KMS-11 (cell line): ENCODE results near the gene ASB14.
"Not testable (repeated sequence)": the region's sequence is repeated elsewhere in the genome, so short reads cannot be mapped to it uniquely, and the experiment has no call there.

Experiments
- H2AFZ ChIP-seq: fragments of 200-600 bp; sonication (generic); 2 replicates; pipeline ENCODE4 v1.6.1; 2016; ENCODE audit warnings: antibody characterized with exemption, mixed run types, low read depth
- H3K27ac ChIP-seq: fragments of 200-600 bp; sonication (generic); 2 replicates; pipeline ENCODE4 v1.6.1; 2016; ENCODE audit warnings: mild to moderate bottlenecking, mixed run types
- H3K27me3 ChIP-seq: fragments of 200-600 bp; sonication (generic); 2 replicates; pipeline ENCODE4 v1.6.1; 2017; ENCODE audit warnings: mild to moderate bottlenecking, low read depth, mixed run types, moderate library complexity; ENCODE audit not compliant: insufficient read depth
- H3K36me3 ChIP-seq: fragments of 200-600 bp; sonication (generic); 2 replicates; pipeline ENCODE4 v1.6.1; 2017; ENCODE audit warnings: mild to moderate bottlenecking, mixed run types; ENCODE audit not compliant: insufficient read depth
- H3K4me1 ChIP-seq: fragments of 200-600 bp; sonication (generic); 2 replicates; pipeline ENCODE4 v1.6.1; 2016; ENCODE audit warnings: mild to moderate bottlenecking, low read depth, mixed run types; ENCODE audit not compliant: poor library complexity, severe bottlenecking
- H3K4me2 ChIP-seq: fragments of 200-600 bp; sonication (generic); 2 replicates; pipeline ENCODE4 v1.7.0; 2016; ENCODE audit warnings: mild to moderate bottlenecking, mixed run types
- H3K4me3 ChIP-seq: fragments of 200-600 bp; sonication (generic); IDR thresholded peaks from 2 replicates; pipeline ENCODE4 v1.6.1; 2017; ENCODE audit warnings: low read depth, low read length, mixed read lengths; ENCODE audit not compliant: insufficient read depth
- H3K79me2 ChIP-seq: fragments of 200-600 bp; sonication (generic); 2 replicates; pipeline ENCODE4 v1.6.1; 2016; ENCODE audit warnings: low read depth, mixed run types; ENCODE audit not compliant: insufficient read depth
- H3K9ac ChIP-seq: fragments of 200-600 bp; sonication (generic); 2 replicates; pipeline ENCODE4 v1.6.1; 2016; ENCODE audit warnings: mild to moderate bottlenecking, mixed run types
- H4K20me1 ChIP-seq: fragments of 200-600 bp; sonication (generic); 2 replicates; pipeline ENCODE4 v1.6.1; 2016; ENCODE audit warnings: mild to moderate bottlenecking, mixed run types; ENCODE audit not compliant: insufficient read depth
- CTCF ChIP-seq: fragments of 200-600 bp; sonication (generic); conservative IDR thresholded peaks from 2 replicates; pipeline ENCODE4 v1.6.1; 2017; ENCODE audit warnings: low read depth, mild to moderate bottlenecking, antibody characterized with exemption, low read length, moderate library complexity, mixed read lengths

The ASB14 gene

DNA sequence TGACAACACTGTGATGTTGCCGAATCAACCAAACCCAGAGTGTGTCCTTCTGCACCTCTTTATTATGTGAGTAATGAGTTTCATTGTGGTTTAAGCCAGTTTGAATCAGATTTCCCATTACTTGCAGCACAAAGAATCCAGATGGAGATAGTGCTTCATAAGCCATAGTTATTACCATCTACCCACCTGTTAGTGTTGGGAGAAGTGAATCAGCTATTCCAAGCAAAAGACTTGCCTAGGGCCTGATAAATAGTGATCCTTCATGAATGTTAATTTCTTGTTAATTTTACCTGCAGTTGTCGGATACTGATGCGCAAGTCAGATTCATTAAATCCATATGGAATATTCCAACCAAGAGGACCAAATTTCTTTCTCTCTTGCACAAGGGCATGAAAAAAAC lies 21.7 kb upstream of the ASB14 start:
- Histone ChIP-seq H3K27ac (no peak overlapping the region), H2AFZ (no peak overlapping the region), H4K20me1 (no peaks in the 10 kb centered on the region), H3K4me3 (no peak overlapping the region), H3K4me2 (no peak overlapping the region), H3K9ac (no peak overlapping the region), H3K4me1 (no peaks in the 10 kb centered on the region), H3K36me3 (no peaks in the 10 kb centered on the region), H3K27me3 (no peaks in the 10 kb centered on the region), H3K79me2 (no peaks in the 10 kb centered on the region)
- no peak for TF ChIP-seq CTCF

- Histone ChIP-seq H3K4me2 (no peak overlapping the region), H3K36me3 (no peaks in the 10 kb centered on the region), H3K4me1 (no peaks in the 10 kb centered on the region), H3K9ac (no peak overlapping the region), H3K27ac (no peak overlapping the region), H2AFZ (no peak overlapping the region), H3K4me3 (no peak overlapping the region), H4K20me1 (no peaks in the 10 kb centered on the region), H3K27me3 (no peaks in the 10 kb centered on the region), H3K79me2 (no peaks in the 10 kb centered on the region)
- TF ChIP-seq CTCF, result no peak
Observed at GRCh38 chr3:57309769-57310360, 17.4 kb upstream of the ASB14 start.

GRCh38 chr3:57303520-57303919 lies 11.0 kb upstream of the ASB14 start:
- H3K4me2 ChIP-seq, H3K79me2 ChIP-seq, H3K36me3 ChIP-seq, H3K4me1 ChIP-seq, H2AFZ ChIP-seq, H4K20me1 ChIP-seq, H3K4me3 ChIP-seq, H3K27ac ChIP-seq, H3K27me3 ChIP-seq, H3K9ac ChIP-seq: not testable (repeated sequence)

GRCh38 chr3:57298041-57298440 lies 5.6 kb upstream of the ASB14 start:
- Histone ChIP-seq H3K4me1 (no peaks in the 10 kb centered on the region), H3K4me2 (no peak overlapping the region), H3K9ac (no peak overlapping the region), H3K4me3 (no peak overlapping the region), H3K27me3 (no peaks in the 10 kb centered on the region), H3K27ac (no peak overlapping the region), H3K79me2 (no peaks in the 10 kb centered on the region), H3K36me3 (no peaks in the 10 kb centered on the region), H2AFZ (no peak overlapping the region), H4K20me1 (no peaks in the 10 kb centered on the region)
- no peak for TF ChIP-seq CTCF

DNA sequence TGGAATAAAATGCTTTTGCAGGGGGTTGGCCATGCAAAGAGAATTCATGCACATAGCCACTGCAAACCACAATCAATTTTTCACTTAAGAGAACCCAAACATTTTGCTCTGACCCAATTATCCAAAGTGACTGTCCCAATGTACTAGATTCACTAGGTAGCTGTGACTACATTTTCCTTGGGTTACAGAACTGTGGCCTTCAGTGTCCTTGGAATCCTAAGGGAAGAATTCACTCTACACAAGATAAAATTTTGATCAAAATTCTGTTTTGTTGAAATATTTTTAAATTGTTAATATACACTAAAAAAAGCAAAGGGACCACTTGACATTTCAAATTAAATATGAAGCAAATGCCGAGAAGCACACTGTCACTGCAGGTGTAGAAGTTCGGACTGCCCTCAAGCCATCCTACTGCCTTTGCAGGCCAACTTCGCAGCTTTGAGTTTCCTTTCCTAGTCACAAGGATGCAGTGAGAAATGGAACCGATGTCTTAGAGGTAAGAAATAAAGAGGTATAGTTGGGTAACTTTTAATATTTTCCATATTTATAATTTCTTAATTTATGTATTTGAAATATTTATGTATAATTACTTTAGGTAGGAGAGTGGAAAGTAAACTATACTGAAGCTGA lies 527 bp upstream of the ASB14 start:
- no peak for TF ChIP-seq CTCF
- Histone ChIP-seq H3K9ac (no peak overlapping the region), H3K4me3 (no peak overlapping the region), H3K4me2 (no peak overlapping the region), H2AFZ (no peak overlapping the region), H3K27ac (no peak overlapping the region), H3K4me1 (no peaks in the 10 kb centered on the region), H3K79me2 (no peaks in the 10 kb centered on the region), H4K20me1 (no peaks in the 10 kb centered on the region), H3K36me3 (no peaks in the 10 kb centered on the region), H3K27me3 (no peaks in the 10 kb centered on the region)
